Coronary artery (tissue), 2 donors: ENCODE results near the gene LPAR6.

Experiments used
- DNase-seq: peaks from one replicate; pipeline ENCODE4 v3.0.0-alpha.2; 2017; ENCODE audit warnings: low spot score
- H3K27ac ChIP-seq, 2 donors: fragments of 200-600 bp; sonication (generic); one replicate each; pipeline ENCODE4 v1.5.1; 2016 to 2019
- H3K4me3 ChIP-seq: fragments of 200-600 bp; sonication (generic); 2 replicates; pipeline ENCODE4 v1.5.1; 2016; ENCODE audit warnings: mild to moderate bottlenecking, moderate library complexity
- TF ChIP-seq, protein P1 (sequence below): fragments of 200-600 bp; sonication (generic); IDR thresholded peaks from one replicate; pipeline ENCODE4 v1.5.1; 2019; ENCODE audit warnings: antibody characterized with exemption

The LPAR6 gene

DNA sequence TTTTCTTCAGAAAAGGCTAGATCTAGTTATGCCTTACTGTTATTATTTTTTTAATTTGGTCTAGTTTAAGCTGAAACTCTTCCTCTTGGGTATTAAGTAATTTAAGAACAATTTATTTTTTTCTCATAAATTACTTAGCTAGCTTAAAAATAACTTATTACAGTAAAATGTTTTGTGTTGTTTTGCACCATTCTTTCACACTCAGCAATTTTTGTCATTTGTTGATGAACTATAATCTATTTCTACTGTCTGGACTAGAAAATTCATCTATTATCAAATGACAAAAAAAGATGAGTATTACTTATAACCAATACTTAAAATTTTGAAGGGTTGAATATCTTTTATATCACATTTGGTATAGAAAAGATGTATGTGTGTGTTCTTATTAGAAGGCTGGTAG lies 1.6 kb upstream of the LPAR6 start:
- no peak for DNase-seq
- no peak overlapping the region for H3K27ac ChIP-seq
- H3K4me3 ChIP-seq: no peak overlapping the region
- TF ChIP-seq, protein P1, sequence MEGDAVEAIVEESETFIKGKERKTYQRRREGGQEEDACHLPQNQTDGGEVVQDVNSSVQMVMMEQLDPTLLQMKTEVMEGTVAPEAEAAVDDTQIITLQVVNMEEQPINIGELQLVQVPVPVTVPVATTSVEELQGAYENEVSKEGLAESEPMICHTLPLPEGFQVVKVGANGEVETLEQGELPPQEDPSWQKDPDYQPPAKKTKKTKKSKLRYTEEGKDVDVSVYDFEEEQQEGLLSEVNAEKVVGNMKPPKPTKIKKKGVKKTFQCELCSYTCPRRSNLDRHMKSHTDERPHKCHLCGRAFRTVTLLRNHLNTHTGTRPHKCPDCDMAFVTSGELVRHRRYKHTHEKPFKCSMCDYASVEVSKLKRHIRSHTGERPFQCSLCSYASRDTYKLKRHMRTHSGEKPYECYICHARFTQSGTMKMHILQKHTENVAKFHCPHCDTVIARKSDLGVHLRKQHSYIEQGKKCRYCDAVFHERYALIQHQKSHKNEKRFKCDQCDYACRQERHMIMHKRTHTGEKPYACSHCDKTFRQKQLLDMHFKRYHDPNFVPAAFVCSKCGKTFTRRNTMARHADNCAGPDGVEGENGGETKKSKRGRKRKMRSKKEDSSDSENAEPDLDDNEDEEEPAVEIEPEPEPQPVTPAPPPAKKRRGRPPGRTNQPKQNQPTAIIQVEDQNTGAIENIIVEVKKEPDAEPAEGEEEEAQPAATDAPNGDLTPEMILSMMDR: no peak

DNA sequence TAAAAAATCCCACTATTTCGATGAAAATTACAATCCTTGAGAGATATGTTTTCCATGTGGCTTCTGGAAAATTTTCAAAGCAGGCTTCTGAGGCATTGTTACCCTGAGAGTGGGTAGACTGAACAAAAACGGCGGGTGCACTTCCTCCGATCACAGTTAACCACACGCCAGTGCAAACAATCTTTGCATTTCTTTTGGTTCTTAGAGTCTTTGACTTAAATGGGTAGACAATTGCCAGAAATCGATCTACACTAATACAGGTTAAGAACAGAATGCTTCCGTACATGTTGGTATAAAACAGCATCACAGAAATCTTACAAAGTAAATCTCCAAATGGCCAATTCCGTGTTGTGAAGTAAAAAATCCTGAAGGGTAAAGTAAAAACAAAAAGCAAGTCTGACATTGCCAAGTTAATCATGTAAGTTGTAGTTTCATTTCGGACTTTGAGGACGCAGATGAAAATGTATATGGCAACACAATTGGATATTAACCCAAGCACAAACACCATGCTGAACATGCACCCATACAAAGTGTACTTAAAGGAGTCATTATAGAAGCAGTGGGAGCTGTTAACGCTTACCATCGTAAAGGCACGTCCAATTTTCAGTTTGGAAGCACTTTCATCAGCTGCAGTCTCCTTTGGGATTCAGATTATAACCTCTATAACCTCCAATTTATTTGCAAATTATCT lies 927 bp downstream of the LPAR6 start:
- peak overlapping the region; percentile 74 for H3K4me3 ChIP-seq
- peak overlapping the region; percentile 56 to 75 for H3K27ac ChIP-seq
- TF ChIP-seq, protein P1: no peak
- no peak for DNase-seq

GRCh38 chr13:48411147-48411794 lies 1.6 kb downstream of the LPAR6 start:
- peak overlapping the region; percentile 56 to 75 for H3K27ac ChIP-seq
- peak overlapping the region; percentile 74 for H3K4me3 ChIP-seq
- TF ChIP-seq, protein P1: no peak
- DNase-seq: no peak

- Histone ChIP-seq H3K4me3 (peak overlapping the region; percentile 74), H3K27ac (peak overlapping the region; percentile 36 to 68)
- TF ChIP-seq, protein P1: no peak
- no peak for DNase-seq
Observed at GRCh38 chr13:48410199-48410598, 2.7 kb downstream of the LPAR6 start.

DNA sequence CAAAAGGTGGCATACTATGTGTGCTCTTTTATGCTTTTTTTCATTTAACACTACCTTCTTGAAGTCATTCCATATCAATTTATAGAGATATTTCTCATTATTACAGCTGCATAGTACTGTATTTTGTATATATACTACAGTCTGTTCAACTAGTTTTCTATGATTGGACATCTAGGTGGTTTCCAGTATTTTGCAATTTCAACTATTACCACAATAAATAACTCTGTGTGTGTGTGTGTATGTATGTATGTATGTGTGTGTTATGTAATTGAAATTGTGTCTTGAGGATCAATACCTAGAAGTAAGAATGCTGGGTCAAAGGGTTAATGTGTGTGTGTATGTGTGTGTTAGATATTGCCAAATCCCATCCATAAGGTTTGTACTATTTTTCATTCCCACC lies 7.0 kb downstream of the LPAR6 start:
- Histone ChIP-seq H3K4me3 (no peak overlapping the region), H3K27ac (peak overlapping the region in 1 of 2 donors; percentile 32)
- no peak for DNase-seq
- TF ChIP-seq, protein P1: no peak

- no peak for DNase-seq
- Histone ChIP-seq H3K27ac (peak overlapping the region in 1 of 2 donors; percentile 46), H3K4me3 (no peak overlapping the region)
- TF ChIP-seq, protein P1: no peak
Observed at GRCh38 chr13:48404952-48405351, 8.0 kb downstream of the LPAR6 start.

DNA sequence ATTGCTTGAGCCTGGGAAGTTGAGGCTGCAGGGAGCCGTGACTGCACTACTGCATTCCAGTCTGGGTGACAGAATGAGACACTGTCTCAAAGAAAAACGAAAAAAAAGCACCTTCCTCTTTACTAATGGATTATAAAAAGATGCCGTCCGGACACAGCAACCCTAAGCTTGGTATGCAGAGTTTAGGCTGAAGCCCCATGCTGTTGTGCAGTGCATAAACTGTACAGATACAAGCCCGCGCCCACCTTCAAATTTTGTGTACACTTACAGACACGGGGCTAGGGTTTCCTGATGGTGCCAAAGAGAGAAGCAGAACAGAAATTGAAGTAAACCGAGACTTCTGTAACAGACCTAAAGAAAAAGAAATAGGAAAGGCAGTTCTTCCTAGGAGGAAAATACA lies 9.0 kb downstream of the LPAR6 start:
- Histone ChIP-seq H3K4me3 (peak overlapping the region; percentile 40), H3K27ac (peak overlapping the region; percentile 48 to 77)
- DNase-seq: no peak
- TF ChIP-seq, protein P1: no peak
